ENCODE measurements around the gene THADA. TPM values are rescaled to one million over a fixed set of nuclear protein-coding genes. Genes with fewer than 3 reads are reported as not detected.

Gene THADA
- total RNA-seq, 1 experiment from 2014 or later = 29.4 TPM

- Histone ChIP-seq H3K9me2 (replicated peaks; ENCODE audit: insufficient read depth, low read length) (no peaks in the 10 kb centered on the region), H3K27ac (ENCODE audit: low read length) (no peak overlapping the region)
- no peak for DNase-seq
These were observed 87.6 kb downstream of the THADA start for GRCh38 chr2:43508209-43508608.

GRCh38 chr2:43507137-43507536 is 88.7 kb downstream of the THADA start:
- H2AFZ ChIP-seq (ENCODE audit: low read length) = no peak overlapping the region
- H3K4me3 ChIP-seq (ENCODE audit: low read length) = no peak overlapping the region
- H3K36me3 ChIP-seq (ENCODE audit: insufficient read depth, low read length) = no peaks in the 10 kb centered on the region
- no peaks in the 10 kb centered on the region for H3K4me1 ChIP-seq (ENCODE audit: low read length)
- no peak overlapping the region for H3K4me2 ChIP-seq (ENCODE audit: low read depth, low read length, poor library complexity, severe bottlenecking)
- H3K9ac ChIP-seq (ENCODE audit: low read length) = no peak overlapping the region
- no peaks in the 10 kb centered on the region for H3K27me3 ChIP-seq (ENCODE audit: low read length)
- no peaks in the 10 kb centered on the region for H3K9me2 ChIP-seq (replicated peaks; ENCODE audit: insufficient read depth, low read length)
- DNase-seq = no peak
- H3K9me3 ChIP-seq (ENCODE audit: low read length) = no peaks in the 10 kb centered on the region
- H4K20me1 ChIP-seq (ENCODE audit: insufficient read depth, low read depth, low read length) = no peaks in the 10 kb centered on the region
- H3K79me2 ChIP-seq (ENCODE audit: low read length) = peaks cover 7% of the 10 kb centered on the region; the same call in 1 of the 2 replicates
- no peak overlapping the region for H3K27ac ChIP-seq (ENCODE audit: low read length)

More at GRCh38 chr2:43508209-43508608, 87.6 kb downstream of the THADA start:
- no peaks in the 10 kb centered on the region for H3K27me3 ChIP-seq (ENCODE audit: low read length)
- H4K20me1 ChIP-seq (ENCODE audit: insufficient read depth, low read depth, low read length) = no peaks in the 10 kb centered on the region
- no peaks in the 10 kb centered on the region for H3K9me3 ChIP-seq (ENCODE audit: low read length)
- H3K4me1 ChIP-seq (ENCODE audit: low read length) = peaks cover 6% of the 10 kb centered on the region
- no peak overlapping the region for H2AFZ ChIP-seq (ENCODE audit: low read length)
- H3K36me3 ChIP-seq (ENCODE audit: insufficient read depth, low read length) = no peaks in the 10 kb centered on the region
- H3K79me2 ChIP-seq (ENCODE audit: low read length) = peaks cover 7% of the 10 kb centered on the region; the same call in 1 of the 2 replicates
- no peak overlapping the region for H3K4me2 ChIP-seq (ENCODE audit: low read depth, low read length, poor library complexity, severe bottlenecking)
- H3K9ac ChIP-seq (ENCODE audit: low read length) = no peak overlapping the region
- H3K4me3 ChIP-seq (ENCODE audit: low read length) = no peak overlapping the region

DNA sequence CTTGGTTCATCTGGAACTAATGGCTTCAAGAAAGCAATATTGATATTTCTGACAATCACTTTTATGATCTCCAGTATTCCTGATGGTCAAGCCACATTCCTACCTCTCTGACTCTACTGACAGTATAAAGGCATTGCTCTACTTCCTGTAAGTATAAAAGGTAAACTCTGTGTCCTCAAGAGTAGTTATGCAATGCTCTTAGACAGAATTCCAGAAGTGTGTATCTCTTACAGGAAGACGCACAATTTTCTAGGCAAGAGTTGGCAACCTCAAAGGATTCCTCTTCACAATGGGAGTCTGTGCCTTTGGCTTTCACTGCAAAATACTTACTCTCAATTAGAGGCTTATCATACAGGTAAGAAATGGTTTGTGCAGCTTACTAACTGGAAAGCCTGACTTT is 100.1 kb downstream of the THADA start:
- Histone ChIP-seq H3K9me2 (replicated peaks; ENCODE audit: insufficient read depth, low read length) (no peaks in the 10 kb centered on the region), H4K20me1 (ENCODE audit: insufficient read depth, low read depth, low read length) (no peaks in the 10 kb centered on the region), H3K4me2 (ENCODE audit: low read depth, low read length, poor library complexity, severe bottlenecking) (no peak overlapping the region), H3K27me3 (ENCODE audit: low read length) (no peaks in the 10 kb centered on the region), H2AFZ (ENCODE audit: low read length) (no peak overlapping the region), H3K27ac (ENCODE audit: low read length) (no peak overlapping the region), H3K9ac (ENCODE audit: low read length) (no peak overlapping the region), H3K4me1 (ENCODE audit: low read length) (peaks cover 3% of the 10 kb centered on the region; the same call in 1 of the 2 replicates), H3K79me2 (ENCODE audit: low read length) (no peaks in the 10 kb centered on the region; the same call in 1 of the 2 replicates), H3K4me3 (ENCODE audit: low read length) (no peak overlapping the region), H3K9me3 (ENCODE audit: low read length) (no peaks in the 10 kb centered on the region), H3K36me3 (ENCODE audit: insufficient read depth, low read length) (no peaks in the 10 kb centered on the region)
- no peak for DNase-seq

DNA sequence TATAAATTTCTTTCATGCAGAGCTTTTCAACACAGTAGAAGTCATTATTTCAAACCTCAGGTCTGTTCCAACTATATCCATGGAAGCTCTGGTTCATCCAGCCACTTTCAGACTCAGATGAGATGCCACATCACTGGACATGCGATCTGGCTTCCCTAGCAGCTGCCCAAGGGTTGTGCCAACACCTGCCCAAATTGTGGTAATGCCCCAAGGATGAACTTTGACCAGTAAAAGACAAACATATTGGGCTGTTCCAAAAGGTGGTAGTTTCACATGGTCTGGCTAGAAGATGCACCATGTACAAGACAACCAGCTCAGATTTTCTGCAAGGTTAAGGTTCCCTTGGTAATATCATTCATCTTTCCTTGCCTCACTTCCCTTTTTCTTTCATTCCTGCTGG is 101.9 kb downstream of the THADA start:
- no peak for DNase-seq
- Histone ChIP-seq H3K27ac (ENCODE audit: low read length) (no peak overlapping the region), H3K4me1 (ENCODE audit: low read length) (peaks cover 14% of the 10 kb centered on the region), H3K4me2 (ENCODE audit: low read depth, low read length, poor library complexity, severe bottlenecking) (no peak overlapping the region), H2AFZ (ENCODE audit: low read length) (no peak overlapping the region), H3K9me3 (ENCODE audit: low read length) (no peaks in the 10 kb centered on the region), H3K79me2 (ENCODE audit: low read length) (no peaks in the 10 kb centered on the region; the same call in 1 of the 2 replicates), H3K9ac (ENCODE audit: low read length) (no peak overlapping the region), H4K20me1 (ENCODE audit: insufficient read depth, low read depth, low read length) (no peaks in the 10 kb centered on the region), H3K27me3 (ENCODE audit: low read length) (no peaks in the 10 kb centered on the region), H3K36me3 (ENCODE audit: insufficient read depth, low read length) (no peaks in the 10 kb centered on the region), H3K4me3 (ENCODE audit: low read length) (no peak overlapping the region), H3K9me2 (replicated peaks; ENCODE audit: insufficient read depth, low read length) (no peaks in the 10 kb centered on the region)

GRCh38 chr2:43491065-43491639 is 104.7 kb downstream of the THADA start:
- no peak for DNase-seq
- Histone ChIP-seq H3K4me1 (ENCODE audit: low read length) (peaks cover 14% of the 10 kb centered on the region), H3K79me2 (ENCODE audit: low read length) (no peaks in the 10 kb centered on the region), H3K27ac (ENCODE audit: low read length) (no peak overlapping the region), H3K4me2 (ENCODE audit: low read depth, low read length, poor library complexity, severe bottlenecking) (no peak overlapping the region), H3K9me2 (replicated peaks; ENCODE audit: insufficient read depth, low read length) (no peaks in the 10 kb centered on the region), H3K27me3 (ENCODE audit: low read length) (no peaks in the 10 kb centered on the region), H4K20me1 (ENCODE audit: insufficient read depth, low read depth, low read length) (no peaks in the 10 kb centered on the region), H2AFZ (ENCODE audit: low read length) (no peak overlapping the region), H3K36me3 (ENCODE audit: insufficient read depth, low read length) (no peaks in the 10 kb centered on the region), H3K9me3 (ENCODE audit: low read length) (no peaks in the 10 kb centered on the region), H3K4me3 (ENCODE audit: low read length) (no peak overlapping the region), H3K9ac (ENCODE audit: low read length) (no peak overlapping the region)

DNA sequence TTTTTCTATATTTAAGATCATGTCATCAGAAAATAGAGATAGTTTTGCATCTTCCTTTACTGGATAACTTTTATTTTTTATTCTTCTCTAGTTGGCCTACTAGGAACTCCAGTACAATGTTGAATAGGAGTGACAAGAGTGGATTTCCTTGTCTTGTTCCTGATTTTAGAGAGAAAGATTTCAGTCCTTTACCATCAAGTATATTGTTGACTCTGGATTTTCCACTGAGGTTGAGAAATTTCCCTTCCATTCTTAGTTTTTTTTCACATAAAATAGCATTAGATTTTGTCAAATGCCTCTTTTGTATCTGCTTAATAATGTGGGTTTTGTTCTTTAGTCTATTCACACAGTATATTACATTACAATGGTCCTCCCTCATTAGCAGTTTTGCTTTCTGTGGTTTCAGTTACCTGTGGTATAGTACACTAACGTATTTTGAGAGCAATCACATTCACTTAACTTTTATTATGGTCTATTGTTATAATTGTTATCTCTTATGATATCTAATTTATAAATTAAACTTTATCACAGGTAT is 105.5 kb downstream of the THADA start:
- Histone ChIP-seq H3K27ac (ENCODE audit: low read length) (peak overlapping the region; percentile 2; the same call in 1 of the 2 replicates), H3K9me2 (replicated peaks; ENCODE audit: insufficient read depth, low read length) (no peaks in the 10 kb centered on the region), H3K4me1 (ENCODE audit: low read length) (peaks cover 14% of the 10 kb centered on the region), H3K27me3 (ENCODE audit: low read length) (no peaks in the 10 kb centered on the region), H3K4me2 (ENCODE audit: low read depth, low read length, poor library complexity, severe bottlenecking) (no peak overlapping the region), H3K4me3 (ENCODE audit: low read length) (no peak overlapping the region), H3K36me3 (ENCODE audit: insufficient read depth, low read length) (no peaks in the 10 kb centered on the region), H3K9ac (ENCODE audit: low read length) (no peak overlapping the region), H2AFZ (ENCODE audit: low read length) (no peak overlapping the region), H4K20me1 (ENCODE audit: insufficient read depth, low read depth, low read length) (no peaks in the 10 kb centered on the region), H3K79me2 (ENCODE audit: low read length) (no peaks in the 10 kb centered on the region), H3K9me3 (ENCODE audit: low read length) (no peaks in the 10 kb centered on the region)
- no peak for DNase-seq

- no peak overlapping the region for H3K27ac ChIP-seq (ENCODE audit: low read length)
- no peak for DNase-seq
- H3K9me2 ChIP-seq (replicated peaks; ENCODE audit: insufficient read depth, low read length) = no peaks in the 10 kb centered on the region
- no peaks in the 10 kb centered on the region for H3K36me3 ChIP-seq (ENCODE audit: insufficient read depth, low read length)
- H3K79me2 ChIP-seq (ENCODE audit: low read length) = no peaks in the 10 kb centered on the region
- no peaks in the 10 kb centered on the region for H4K20me1 ChIP-seq (ENCODE audit: insufficient read depth, low read depth, low read length)
- H2AFZ ChIP-seq (ENCODE audit: low read length) = no peak overlapping the region
- peaks cover 22% of the 10 kb centered on the region for H3K4me1 ChIP-seq (ENCODE audit: low read length)
- no peak overlapping the region for H3K9ac ChIP-seq (ENCODE audit: low read length)
- no peak overlapping the region for H3K4me3 ChIP-seq (ENCODE audit: low read length)
- no peaks in the 10 kb centered on the region for H3K27me3 ChIP-seq (ENCODE audit: low read length)
- no peaks in the 10 kb centered on the region for H3K9me3 ChIP-seq (ENCODE audit: low read length)
- H3K4me2 ChIP-seq (ENCODE audit: low read depth, low read length, poor library complexity, severe bottlenecking) = no peak overlapping the region
These were observed 107.1 kb downstream of the THADA start for GRCh38 chr2:43488737-43489136.

DNA sequence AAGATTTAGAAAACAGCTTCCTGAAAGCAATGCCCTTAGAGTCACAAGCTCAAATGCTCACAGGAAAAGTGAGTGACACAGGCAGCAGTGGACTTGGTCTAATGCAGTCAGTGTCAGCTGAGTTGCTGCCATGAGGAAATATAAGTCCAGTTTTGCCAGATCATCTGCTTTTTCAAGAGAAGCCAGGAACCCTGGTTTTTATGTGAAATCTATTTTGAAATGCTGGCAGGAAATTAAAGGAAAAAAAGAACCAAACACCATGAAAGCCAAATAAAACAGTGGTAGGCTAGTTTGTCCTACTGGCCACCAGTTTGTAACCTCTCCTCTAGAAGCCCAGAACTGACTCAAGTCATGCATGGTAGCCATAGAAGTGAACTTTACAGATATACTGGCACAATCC is 109.2 kb downstream of the THADA start:
- no peak overlapping the region for H3K27ac ChIP-seq (ENCODE audit: low read length)
- no peaks in the 10 kb centered on the region for H3K79me2 ChIP-seq (ENCODE audit: low read length)
- no peaks in the 10 kb centered on the region for H3K9me2 ChIP-seq (replicated peaks; ENCODE audit: insufficient read depth, low read length)
- H2AFZ ChIP-seq (ENCODE audit: low read length) = no peak overlapping the region
- no peak overlapping the region for H3K4me2 ChIP-seq (ENCODE audit: low read depth, low read length, poor library complexity, severe bottlenecking)
- H3K9me3 ChIP-seq (ENCODE audit: low read length) = no peaks in the 10 kb centered on the region
- no peak for DNase-seq
- no peaks in the 10 kb centered on the region for H3K36me3 ChIP-seq (ENCODE audit: insufficient read depth, low read length)
- peaks cover 43% of the 10 kb centered on the region for H3K4me1 ChIP-seq (ENCODE audit: low read length)
- H3K4me3 ChIP-seq (ENCODE audit: low read length) = no peak overlapping the region
- H3K9ac ChIP-seq (ENCODE audit: low read length) = no peak overlapping the region
- no peaks in the 10 kb centered on the region for H3K27me3 ChIP-seq (ENCODE audit: low read length)
- no peaks in the 10 kb centered on the region for H4K20me1 ChIP-seq (ENCODE audit: insufficient read depth, low read depth, low read length)

Measured in Karpas-422 (cell line).